Activated CD8-positive, alpha-beta memory T cell treated with anti-CD3 and anti-CD28 coated beads, Interleukin-2, amount 50 U/mL, for 24 hours (primary cell): ENCODE data around the gene ENAH.

Source experiments
- DNase-seq: peaks from one replicate; pipeline ENCODE4 v3.0.0-alpha.2; 2020; ENCODE audit errors: extremely low read depth

ENAH gene

DNA sequence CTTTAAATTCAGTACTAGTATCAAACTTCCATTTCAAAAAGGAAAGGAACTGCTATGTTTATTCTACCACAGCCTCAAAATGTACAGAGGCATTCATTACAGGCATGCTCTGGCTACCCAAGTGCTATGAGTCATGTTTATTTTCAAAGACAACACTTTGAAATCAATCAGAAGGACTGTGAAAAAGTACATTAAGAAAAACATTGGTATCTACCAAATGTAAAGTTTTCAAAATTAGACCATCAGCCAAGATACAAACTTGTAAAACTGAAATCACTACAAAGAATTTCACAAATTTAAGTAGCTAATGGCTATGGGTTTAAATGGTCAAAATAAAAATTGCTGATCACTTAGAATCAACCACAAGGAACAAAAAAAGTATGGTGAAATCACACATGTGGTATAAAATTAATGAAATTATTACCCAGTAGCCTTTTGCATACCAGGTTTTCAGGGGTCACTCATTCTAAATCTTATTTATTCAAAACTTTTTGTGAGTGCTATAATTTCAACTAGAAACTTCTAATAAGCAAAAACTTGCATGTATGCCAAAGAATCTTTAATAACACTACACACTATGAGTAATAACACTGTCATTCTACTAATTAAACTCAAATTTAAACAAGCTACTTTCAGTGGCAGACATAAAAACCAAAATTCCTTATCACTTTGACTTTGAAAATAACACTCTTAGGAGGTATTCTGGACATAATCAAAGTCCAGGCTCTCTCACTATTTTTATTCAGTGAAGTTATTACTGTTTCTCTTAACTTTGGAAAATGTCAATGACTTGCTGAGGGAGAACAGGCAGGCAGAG is 49.2 kb downstream of the ENAH start:
- no peak for DNase-seq

GRCh38 chr1:225602590-225603206 is 50.2 kb downstream of the ENAH start:
- no peak for DNase-seq

- DNase-seq, result no peak
Measured at GRCh38 chr1:225601902-225602589, 50.9 kb downstream of the ENAH start.

DNA sequence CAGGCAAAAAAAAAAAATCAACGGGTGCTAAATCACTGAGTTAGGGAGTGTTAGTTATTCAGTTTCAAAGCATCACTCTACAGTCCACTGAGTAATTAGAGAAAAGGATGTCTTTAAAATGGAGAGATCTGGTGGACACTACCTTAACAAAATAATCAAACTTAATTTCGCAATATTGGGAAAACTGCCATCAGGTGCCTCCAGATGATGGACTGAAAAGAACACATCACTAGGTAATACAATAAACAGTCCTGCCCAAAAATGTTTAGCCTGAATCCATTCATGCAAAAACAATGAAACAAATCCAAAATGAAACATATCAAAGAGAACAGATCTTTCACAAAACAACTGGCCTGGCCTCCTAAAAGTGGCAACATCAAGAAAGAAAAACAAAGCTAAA is 54.1 kb downstream of the ENAH start:
- DNase-seq, result no peak

GRCh38 chr1:225597926-225598575 is 54.9 kb downstream of the ENAH start:
- no peak for DNase-seq

DNA sequence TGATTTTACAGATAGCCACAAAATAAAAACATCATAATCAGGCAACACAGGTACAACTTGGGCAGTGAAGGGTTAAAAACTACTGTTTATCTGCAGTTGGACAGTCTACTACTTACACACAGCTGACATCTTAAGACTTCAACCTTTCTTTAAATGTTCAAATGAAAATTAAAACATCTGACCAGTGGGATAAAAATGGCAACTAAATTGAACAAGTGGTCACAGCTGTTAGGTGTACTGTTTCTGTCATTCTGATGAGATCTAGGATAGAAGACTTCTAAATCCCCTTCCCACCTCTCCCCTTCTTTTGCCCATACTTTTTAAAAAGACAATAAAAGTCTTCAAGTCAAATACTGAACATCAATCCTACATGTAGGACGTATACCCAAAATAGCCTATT is 56.2 kb downstream of the ENAH start:
- DNase-seq, result no peak

DNA sequence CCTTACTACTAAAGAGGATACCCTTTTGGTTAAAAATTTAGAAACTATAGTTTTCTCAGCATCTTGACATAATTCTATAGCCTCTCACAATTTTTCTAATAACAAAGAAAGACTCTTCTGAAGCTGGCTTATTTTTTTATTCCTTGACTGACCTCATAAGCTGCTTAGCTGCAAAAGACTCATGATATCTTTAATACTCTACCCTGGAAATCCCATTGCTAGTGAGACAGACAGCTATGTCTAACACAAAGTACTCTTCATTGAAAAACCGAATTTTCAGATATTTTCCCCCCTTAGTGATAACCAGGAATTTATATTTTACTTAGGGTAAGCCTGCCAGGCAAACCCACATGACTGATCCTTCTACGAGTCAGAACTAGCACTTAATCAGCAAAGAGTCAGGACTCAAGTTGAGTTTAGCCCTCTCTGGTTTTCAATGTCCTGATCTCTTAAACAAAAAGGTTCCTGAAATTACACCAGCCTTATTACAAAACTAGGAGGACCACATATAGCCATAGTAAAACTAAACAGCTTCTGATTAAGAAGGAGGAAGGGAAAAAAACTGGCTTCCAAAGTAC is 56.9 kb downstream of the ENAH start:
- no peak for DNase-seq

- no peak for DNase-seq
Measured at GRCh38 chr1:225595452-225595851, 57.5 kb downstream of the ENAH start.

DNA sequence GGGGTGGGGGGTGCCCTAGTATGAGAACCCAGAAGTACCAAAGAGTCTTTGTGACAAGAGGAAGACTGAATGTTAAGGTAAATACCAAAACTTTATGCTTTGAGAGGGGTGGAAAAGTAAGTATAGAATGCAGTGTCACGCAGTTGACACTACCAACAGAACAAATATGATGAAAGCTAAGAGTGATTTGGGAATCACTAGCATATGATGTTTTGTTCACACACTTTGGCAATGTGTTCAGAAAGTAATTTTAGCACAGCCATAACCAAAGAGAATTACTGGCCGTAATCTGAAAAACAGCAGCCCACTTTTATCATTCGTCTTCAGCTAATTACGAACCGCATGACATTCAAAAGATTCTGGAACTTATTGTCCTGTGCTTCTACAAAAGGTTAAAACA is 59.5 kb downstream of the ENAH start:
- no peak for DNase-seq

DNA sequence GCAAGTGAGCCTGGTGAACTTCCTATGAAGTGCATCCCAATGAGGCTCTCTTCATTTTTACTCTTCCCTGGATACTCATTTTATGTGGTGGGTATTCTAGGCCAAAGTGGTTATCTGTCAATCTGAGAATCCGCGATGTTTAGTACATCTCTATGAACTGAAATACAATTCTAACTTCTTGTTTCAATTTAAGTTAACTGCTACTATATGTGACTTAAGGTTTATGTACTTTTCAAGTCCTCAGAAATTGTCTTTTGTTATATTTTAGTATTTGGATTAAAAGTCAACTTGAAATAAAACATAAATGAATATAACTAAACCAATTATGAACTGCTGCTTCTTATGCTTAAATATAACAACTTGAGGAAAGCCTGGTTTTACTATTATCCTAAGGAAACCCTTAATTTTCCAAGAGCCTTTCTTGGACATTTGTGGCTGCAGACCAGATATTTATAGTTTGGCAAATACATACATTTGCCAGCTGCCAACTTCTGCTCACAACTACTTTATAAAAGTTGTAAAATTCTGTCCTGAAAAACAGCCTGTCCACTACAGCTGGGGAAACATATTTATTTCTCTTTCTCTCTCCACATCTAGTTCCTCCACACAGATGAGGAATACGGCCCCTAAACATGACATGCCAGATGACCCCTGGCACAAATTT is 60.4 kb downstream of the ENAH start:
- DNase-seq, result no peak

GRCh38 chr1:225587310-225587709 is 65.6 kb downstream of the ENAH start:
- no peak for DNase-seq

- DNase-seq, result no peak
Measured at GRCh38 chr1:225581186-225581585, 71.7 kb downstream of the ENAH start.

DNA sequence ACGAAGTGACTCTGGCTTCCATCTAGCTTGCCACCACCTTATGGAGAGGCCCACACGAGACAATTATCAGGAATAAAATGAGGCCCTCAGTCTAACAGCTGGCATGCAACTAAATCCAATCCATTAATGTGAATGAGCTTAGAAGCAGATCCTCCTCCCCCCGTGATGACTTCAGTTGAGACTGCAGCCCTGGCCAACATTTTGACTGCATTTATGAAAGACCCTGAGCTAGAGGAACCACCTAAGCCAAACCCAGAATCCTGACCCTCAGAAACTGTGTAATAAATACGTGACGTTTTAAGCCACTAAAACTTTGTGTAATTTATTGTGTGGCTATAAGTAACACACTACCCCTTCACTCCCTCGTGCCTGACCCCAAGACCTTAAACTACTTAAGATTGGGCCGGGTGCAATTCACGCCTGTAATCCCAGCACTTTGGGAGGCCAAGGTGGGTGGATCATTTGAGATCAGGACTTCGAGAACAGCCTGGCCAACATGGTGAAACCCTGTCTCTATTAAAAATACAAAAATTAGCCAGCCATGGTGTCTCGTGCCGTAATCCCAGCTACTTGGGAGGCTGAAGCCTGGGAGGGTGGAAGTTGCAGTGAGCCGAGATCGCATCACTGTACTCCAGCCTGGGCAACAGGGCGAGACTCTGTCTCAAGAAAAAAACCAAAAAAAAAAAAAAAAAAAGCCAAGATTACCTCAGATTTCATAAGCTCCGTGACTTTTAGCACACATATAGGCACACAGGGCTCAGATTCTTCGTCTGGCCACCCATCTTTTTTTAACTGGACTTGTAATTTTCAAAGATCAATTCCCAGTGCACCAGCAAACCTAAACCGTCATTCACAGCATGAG is 72.5 kb downstream of the ENAH start:
- DNase-seq, result no peak

GRCh38 chr1:225578251-225578977 is 74.5 kb downstream of the ENAH start:
- no peak for DNase-seq

- no peak for DNase-seq
Measured at GRCh38 chr1:225577241-225577640, 75.7 kb downstream of the ENAH start.

DNA sequence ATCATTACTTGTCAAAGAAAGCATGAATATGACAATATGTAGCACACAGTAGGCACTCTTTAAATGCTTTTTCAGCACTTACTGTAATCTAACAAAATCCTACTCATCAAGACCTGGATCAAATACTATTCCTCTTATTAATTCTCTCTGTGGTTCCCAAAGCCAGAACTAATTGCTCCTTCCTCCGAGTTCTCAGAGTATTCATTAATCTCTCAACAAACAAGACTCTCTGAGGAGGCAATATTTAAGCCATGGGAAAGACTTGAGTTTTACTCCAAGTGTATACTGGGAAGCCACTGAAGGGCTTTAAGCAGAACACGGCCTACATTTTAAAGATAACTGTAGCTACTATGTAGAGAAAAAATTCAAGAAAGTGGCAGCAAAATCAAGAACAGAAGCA is 79.7 kb downstream of the ENAH start:
- no peak for DNase-seq

DNA sequence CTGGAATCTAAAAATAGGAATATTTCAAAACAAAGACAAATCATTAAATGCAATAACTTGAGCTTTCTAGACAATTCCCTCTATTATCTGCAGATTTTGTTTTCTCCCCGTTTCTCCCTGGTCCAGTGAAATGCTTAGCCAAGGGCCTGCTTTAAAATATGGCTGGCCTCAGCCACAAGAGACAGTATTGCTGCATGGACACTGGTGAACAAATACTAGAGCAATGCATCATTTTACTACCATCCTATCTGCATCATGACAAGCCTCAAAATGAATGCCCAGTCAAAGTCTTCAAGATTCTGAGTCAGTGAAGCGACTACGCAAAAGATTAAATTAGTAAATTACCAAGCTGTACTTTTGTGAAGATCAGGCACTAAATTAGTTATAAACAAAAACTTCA is 80.5 kb downstream of the ENAH start:
- no peak for DNase-seq

GRCh38 chr1:225567789-225568188 is 85.1 kb downstream of the ENAH start:
- DNase-seq, result no peak

DNA sequence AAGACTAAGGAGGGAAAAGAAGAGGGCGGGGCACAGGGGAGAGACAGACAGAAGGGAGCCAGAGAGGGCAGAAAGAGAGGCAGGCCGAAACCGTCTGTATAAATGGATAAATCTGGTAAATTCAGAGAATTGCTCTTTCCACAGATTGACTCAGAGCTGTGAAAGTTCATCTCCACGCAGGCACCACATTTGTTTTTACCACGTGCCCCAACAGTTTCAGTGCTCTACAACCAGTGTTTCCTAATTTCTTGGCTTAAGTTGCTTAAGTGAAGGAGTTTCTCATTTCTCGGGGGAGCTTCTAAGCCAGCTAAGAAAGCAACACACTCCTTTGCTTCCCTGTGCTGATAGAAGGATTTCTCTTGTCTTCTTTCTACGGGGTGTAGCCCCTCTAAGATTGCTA is 87.1 kb downstream of the ENAH start:
- no peak for DNase-seq

GRCh38 chr1:225561675-225562074 is 91.2 kb downstream of the ENAH start:
- DNase-seq, result no peak
